GM18868 (cell line): Measurements from ENCODE around the gene ALOX15.
"Not testable (repeated sequence)": the region's sequence is repeated elsewhere in the genome, so short reads cannot be mapped to it uniquely, and the experiment has no call there.

Experiments used
- ATAC-seq: cut with Tn5 transposase; IDR thresholded peaks from one replicate; pipeline ENCODE4 v1.9.1; 2021; ENCODE audit warnings: mild to moderate bottlenecking, moderate library complexity; ENCODE audit not compliant: unreplicated experiment

Gene ALOX15

DNA sequence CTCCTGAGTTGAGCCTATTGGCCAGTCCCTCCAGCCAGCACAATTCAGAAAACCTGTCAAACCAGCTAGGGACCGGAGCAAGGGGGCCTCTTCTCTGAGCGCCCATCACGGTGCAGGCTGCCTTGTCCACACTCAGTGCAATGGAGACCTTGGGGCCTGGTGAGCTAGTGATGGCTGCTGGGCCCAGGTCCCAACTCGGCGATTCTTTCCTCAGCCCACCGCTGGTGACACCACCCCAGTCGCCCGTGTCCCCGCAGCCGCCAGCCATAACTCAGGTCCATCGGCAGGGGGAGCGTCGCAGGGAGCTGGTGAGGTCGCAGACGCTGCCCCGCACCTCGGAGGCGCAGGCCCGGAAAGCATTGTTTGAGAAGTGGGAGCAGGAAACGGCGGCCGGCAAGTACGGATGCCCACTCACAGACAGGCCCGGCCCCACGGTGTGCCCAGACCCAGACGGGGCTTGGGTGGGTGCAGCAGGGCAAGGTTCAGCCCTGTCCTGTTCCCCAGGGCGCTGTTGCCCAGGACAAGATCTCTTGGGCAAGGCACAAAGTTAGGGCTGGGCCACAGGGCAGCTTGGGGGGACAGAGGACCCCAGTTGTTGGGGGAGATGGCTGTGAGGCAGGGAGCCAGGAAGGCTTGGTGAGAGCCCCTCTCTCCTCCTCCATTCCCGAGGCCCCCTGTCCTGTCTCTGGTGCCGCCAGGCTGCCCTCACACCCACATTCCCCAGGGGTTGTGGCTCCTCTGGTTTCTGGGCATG is 46.4 kb downstream of the ALOX15 start:
- no peak for ATAC-seq

DNA sequence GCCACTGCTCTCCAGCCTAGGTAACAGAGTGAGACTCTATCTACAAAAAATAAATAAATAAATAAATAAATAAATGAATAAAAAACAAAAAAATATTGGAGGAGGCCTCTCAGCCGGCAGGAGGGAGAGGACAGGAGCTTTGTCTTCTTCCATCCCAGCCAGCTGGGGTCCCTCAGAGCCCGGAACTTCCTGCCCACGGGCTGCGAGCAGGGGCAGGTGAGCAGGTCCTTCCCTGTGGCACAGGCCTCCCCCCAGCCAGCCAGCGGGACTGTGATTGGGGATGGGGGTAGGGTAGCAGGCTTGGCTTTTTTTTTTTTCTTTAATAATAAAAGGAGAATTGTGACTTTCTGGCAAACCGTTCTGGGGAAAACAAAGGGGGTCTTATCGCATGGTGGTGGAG is 47.1 kb downstream of the ALOX15 start:
- ATAC-seq: no peak

DNA sequence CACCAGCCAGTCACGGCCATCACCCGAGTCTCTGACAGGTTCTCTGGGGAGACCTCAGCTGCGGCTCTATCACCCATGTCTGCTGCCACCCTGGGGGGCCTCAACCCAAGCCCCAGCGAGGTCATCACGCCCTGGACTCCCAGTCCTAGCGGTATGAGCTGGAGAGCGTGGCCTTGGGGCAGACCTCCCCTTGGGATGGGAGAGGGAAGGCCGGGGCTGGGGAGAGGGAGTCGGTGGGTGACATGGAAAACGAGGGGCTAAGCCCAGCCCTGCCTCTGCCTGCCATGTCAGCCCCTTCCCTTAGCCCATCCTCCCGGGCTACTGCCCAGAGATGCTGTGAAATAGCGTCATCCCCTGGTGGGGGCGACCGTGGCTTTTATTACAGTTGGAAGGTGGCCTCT is 48.5 kb downstream of the ALOX15 start:
- no peak for ATAC-seq

DNA sequence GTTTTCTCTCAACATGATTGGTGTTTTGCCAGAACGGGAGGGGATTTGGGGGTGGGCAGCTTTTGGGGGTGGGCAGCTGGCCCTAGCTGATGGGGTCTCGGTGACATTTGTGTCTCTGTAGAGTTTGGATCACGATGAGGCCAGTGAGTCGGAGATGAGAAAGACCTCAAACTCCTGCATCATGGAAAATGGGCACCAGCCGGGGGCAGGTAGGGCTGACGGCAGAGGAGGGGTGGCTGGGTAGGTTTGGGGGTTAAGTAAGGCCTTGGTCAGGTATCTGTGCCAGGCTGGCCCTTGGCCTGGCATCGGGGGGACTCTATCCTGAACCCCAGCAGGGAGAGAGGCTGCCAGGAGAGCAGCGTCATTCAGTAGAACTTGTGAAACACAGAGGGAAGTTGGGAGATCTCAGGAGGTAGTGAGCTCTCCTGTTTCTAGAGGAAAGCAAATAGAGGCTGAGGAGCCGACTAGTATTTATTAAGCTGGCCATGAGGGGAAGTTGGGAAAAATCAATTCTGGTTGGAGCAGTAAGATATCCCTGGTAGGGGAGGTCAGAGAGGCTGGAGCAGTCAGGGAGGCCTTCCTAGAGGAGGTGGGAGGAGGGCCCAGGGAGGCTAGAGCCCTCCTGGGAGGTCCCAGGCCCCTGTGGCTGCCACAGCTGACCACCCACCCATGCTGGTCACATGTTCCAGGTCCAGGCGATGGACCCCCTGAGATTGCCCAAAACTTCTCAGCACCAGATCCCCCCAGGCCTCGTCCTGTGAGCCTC is 49.1 kb downstream of the ALOX15 start:
- ATAC-seq: no peak

DNA sequence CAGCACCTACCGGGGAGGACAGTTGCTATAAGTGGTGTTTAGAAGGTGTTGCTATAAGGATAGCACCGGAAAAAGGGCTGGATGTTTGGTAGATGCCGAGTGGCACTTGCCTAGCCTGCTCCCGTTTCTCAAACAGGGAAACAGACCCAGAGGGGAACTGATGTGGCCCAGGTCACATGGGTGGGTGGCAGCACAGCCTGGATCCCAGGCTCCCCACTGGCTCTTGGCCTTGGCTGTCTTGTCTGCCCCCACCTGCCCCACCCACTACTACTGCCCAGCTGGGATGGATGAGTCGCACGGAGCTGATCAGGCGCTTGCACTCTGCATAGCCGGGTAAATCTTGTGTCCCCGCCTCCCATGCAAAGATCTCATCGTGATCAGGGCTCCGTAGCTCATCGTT is 49.9 kb downstream of the ALOX15 start:
- no peak for ATAC-seq

DNA sequence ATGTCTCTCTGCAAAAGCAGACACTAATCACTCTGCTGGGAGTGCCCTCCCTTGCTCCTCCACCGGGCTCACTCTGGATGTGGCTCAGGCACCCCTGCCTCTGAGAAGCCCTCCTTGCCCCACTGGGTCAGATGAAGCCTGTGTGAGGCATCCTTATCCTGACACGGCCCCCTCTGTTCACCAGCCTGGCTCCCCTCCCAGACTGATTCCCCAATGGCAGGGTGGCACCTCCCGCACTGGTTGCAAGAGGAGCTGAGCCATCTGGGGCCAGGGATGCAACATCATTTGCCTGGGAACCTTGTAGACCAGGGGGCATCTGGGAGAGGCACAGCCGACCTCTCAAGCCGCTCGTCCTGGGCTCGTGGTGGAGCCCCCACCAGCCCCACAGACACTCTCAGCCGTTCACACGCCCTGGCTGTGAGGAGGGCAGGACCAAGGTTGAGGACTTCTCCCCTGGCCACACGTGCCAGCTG is 50.5 kb downstream of the ALOX15 start:
- ATAC-seq: no peak

DNA sequence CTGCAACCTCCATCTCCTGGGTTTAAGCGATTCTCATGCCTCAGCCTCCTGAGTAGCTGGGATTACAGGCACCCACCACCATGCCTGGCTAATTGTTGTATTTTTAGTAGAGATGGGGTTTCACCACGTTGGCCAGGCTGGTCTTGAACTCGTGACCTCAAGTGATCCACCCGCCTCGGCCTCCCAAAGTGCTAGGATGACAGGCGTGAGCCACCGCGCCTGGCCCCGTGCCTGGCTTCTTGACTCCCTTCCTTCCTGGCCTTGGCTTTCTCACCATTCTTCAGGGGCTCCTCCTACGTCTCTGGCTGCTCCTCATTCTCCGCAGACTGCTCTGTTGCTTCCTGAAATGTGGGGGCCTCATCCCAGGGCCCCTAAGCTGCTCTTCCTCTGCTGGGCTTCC is 51.4 kb downstream of the ALOX15 start:
- not testable (repeated sequence) for ATAC-seq

DNA sequence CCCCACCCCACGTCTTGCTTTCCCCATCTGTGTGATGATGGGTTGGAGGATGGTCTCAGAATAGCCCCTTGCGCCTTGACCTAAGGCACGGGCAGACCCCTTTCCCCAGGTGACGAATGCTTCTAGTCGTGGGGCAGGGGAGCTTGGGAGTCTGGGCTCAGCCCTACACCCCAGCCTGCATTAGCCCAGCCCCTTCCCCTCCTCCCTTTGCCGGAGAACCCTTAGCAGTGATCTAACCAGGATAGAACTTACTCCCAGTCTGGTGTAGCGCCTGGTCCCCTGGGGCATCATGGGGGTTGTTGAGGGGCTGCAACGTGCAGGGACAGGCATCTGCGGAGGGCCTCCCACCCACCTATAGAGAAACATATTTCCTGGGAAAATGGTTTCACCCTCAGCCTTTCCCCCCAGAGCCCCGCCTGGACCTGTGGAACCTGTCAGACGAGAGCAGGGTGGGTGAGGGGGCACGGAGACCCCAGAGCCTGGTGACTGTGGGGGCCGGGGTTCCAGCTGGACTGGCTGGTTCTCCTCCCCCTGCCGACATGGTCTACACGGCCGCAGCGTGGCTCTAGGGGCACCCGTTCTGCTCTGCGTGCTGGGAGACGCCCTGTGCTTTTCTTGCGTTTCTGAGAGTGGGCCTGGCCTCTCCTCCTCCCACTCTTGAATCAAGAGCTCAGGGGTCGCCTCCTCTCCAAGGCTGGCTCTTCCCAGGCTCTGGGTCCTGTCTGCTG is 52.4 kb downstream of the ALOX15 start:
- no peak for ATAC-seq

DNA sequence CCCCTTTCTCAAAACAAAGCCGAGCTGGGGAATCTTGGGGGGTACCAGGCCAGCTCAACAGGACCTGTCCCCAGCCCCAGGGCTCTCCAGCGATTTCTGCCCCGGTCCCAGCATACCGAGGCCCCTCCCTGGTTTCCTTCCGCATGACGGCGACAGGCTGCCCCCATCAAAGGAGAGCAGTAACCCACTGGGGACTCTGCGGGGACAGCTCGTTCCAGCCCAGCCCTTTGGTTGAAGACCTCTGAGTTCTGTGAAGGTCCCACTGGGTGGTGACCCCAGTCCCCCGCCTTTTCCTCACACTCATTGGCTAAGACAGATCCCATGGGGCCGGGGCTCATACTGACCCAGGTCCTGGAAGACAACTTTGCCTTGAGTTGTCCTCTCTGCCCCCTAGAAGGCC is 53.1 kb downstream of the ALOX15 start:
- no peak for ATAC-seq

DNA sequence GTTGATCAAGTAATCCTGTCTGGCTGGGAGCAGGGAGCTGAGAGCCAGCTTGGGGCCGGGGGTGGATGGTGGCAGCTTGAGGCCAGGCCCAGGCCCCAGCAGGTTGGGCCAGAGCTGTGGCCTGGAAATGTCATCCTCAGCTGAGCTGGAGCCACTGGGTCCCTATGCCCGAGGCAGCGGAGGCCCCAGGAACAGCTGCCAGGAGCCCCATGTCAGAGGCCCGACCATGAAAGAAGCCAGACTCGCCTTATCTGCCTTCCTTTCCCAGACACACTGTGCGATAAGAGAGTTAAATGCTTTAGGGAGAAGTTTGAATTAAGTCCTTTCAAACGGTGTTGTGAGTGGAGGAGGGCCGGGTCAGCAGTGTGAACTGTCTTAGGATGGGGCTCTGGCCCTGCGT is 53.7 kb downstream of the ALOX15 start:
- no peak for ATAC-seq

DNA sequence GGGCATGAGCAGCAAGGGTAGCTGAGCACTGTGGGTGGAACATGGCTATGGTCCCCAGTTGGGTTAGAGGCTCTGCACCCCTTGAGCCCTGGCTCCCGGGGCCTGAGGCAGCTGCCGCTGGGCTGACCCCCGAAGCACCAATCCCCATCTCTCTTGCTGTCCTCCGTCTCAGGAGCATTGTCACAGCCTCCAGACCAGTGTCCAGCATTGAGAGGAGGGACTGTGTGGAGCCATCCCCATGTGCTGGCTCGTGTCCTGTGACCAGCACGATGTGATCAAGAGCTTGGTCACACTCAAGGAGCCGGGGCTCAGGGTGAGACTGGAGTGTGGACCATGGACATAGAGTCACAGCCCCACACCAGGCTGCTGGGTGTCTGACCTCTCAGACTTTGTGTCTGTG is 54.3 kb downstream of the ALOX15 start:
- ATAC-seq: no peak

DNA sequence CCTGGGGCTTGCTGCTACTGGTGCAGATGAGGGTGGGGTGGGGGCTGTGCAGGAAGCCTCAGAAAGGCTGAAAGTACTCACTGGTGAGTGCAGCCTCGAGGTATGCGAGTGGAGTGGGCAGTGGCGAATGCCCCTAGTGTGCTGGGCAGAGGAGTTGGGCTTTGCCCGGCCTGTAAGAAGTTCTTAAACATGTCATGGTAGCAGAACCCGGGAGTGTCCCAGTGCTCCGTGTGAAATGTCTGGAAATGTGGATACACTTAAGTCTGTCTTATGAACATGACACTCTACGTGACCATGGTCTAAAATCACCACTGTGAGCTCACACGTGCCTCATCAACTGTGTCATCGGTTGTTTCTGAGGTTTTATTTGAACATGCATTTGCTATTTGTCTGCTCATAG is 55.4 kb downstream of the ALOX15 start:
- ATAC-seq: no peak

DNA sequence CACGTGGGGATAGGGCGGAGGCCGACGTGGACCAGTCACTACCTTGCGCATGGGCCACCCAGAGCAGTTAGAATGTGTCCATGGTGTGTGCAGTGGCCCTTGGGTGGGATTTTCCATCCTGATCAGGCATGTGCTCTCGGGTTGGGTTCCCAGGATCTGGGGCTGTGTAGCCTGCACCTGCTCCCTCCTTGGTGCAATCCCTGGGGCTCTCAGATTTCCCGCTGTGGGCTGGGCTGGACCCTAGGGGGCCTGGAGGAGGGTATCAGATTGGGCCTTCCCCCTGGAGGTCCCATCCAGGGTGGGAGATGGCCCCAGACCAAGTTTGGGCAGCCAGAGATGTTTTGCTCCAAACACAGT is 55.9 kb downstream of the ALOX15 start:
- no peak for ATAC-seq

DNA sequence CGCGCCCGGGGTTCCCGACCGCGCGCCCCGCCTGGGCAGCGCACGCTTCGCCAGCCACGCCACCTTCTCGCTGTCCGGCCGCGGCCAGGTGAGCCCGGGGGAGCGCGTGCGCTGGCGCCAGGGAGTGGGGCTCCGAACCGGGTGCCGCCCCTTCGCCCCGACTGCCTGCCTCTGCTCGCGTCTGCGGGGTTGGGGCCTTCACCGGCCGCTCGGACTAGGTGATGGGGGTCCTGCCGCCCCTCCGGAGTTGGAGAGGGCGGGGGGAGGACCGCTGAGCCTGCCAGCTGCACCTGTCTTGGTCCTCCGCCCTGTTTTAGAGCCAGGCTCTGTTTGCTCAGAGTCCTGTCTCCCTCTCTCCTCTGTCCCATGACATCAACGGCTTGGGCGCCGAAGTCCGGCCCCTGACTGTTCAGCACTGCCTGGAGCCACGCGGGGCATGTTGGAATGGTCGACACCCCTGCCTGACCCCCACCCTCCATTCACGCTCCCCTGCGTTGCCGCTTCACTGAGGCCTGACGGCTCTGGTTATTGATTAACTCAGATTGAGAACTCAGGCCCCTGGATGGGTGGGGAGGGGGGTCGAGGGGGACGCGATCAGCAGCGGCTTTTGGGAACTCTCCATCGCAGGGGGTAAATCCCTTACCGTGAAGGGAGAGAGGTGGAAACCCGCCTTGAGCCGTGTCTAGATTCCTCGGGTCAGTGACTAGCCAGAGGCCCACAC is 56.4 kb downstream of the ALOX15 start:
- ATAC-seq: no peak

DNA sequence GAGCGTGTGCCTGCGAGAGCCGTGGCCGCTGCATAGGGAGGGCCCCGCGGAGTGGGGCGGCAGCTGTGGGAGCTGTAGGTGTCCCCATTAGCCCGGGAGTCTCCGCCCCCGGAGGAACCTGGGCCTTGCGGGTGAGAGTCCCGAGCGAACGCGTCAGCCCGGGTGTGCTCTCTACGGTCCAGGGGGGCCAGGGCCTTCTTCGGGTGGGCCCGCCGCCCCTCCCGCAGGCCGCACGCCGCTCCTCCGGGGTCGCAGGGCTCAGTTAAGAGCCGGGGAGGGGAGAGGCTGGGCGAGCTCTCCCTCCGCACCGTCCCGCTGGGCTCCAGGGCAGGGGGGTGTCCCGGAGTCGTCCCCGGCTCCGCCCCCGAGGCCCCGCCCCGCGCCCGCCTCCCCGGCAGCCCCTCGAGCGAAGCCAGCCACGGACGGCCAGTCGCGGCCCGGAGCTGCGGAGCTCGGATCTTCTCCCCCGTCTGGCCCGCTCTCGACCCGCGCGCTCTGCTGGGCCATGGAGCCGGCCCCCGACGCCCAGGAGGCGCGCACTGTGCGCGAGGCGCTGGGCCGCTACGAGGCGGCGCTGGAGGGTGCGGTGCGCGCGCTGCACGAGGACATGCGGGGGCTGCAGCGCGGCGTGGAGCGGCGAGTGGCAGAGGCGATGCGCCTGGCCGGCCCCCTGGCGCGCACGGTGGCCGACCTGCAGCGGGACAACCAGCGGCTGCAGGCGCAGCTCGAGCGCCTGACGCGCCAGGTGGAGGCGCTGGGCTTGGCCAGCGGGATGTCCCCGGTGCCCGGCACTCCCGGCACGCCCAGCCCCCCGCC is 57.2 kb downstream of the ALOX15 start, which contains the start of gene SMTNL2:
Gene SMTNL2 (plus strand): TSS at position 429 of the 816 bp plus-strand sequence. CDS start 77 bp downstream, at position 506.
- no peak for ATAC-seq

DNA sequence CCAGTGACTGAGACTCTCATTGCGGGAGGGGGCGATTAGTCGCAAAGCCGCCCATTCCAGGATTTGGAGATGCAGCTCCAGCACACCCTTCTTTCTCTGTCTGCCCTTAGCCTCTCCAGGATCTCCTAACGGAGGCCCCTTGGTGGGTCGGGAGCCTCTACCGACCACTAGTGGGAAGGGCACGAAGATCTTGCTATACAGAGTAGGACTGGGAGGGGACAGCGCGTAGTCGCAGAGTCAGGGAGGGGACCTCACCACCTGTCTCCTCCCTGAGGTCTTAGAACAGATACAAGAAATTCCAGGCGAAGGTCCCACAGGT is 57.7 kb downstream of the ALOX15 start:
- ATAC-seq: no peak

DNA sequence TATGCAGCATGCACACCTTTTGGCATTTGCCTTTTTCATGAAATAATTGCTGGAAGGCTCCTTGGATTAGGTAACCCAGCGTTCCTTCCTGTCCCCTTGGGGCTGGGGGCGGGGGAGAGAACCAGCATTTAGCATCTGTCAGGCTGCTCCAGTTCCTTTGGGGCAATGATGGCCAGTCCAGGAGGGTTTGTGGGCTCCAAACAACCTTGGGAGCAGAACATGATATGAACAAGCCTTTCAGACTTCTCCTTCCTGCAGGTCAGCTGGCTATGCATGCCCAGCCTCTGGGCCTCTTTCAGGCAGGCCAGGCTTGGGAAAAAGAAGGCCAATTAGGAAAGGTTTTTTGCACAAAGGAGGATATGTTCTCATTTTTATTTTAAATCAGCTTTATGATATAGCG is 58.3 kb downstream of the ALOX15 start:
- no peak for ATAC-seq

DNA sequence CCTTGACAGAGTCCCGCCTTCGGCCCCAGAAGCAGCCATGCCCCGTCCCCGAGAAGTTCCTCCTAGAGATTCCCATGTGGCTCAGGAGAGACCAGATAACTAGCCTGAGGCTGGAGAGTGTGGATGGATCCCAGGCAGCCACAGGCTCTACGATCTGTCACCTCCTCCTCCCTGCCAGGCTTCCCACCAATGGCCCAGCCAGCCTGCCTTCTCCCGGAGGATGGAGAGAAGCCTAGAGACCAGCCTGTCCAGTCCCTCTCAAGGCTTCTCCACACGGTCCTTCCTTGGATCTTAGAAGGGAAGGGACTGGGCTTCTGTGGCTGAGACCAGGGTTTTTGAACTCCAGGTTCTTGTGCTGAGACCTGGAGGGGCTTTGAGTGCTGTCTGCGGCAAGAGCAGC is 58.8 kb downstream of the ALOX15 start:
- no peak for ATAC-seq

DNA sequence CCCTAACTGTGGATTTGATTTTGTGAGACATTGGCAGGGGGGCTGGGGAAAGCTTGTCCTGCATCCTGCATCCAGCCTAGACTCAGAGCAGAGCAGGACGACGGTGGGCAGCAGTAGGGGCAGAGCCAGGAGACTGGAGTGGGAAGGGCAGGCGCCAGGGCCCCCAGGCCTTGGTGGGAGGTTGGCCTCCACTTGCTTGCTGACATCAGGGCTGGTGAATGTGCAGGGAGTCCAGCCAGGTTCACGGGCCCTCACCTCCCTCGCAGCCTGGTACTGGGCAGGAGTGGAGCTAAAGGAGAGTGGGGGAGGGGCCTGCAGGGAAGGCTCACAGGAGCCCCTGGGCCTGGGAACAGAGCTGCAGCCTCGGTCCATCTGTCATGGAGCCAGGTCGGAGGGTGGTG is 59.4 kb downstream of the ALOX15 start:
- ATAC-seq: no peak
